ENCODE measurements around the gene SLIT3.
A peak's percentile ranks its signal among the peaks of the same experiment; 100 is the strongest.

The SLIT3 gene

DNA sequence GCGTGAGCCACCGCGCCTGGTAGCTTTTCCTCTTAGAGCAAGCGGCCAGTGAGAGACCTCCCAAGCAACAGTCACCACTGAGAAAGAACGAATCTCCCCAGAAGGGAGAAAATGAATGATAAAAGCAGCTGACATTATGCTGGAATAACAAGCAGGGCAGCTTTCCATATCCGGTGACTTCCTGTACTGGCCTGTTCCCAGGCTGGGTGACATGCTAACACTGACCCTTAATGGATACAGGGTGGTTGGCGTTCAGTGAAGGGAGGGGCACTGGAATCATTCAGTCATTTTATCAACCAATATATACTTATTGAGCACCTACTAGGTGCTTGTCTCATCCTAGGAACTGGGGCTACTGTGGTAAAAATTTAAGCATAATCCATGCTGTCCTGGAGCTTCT is 364.4 kb downstream of the SLIT3 start (continued):
- no peak for TF ChIP-seq ZNF704 (tag by site-specific recombination; IDR thresholded peaks at IDR 0.05)
- no peak for TF ChIP-seq ZNF596 (tag by site-specific recombination; IDR thresholded peaks at IDR 0.05)
- no peak for TF ChIP-seq GLI4 (tag by site-specific recombination; IDR thresholded peaks at IDR 0.05)

- ChIA-PET POLR2A (no interaction called here), CTCF (interaction anchor here (1.4 to 1.6 kb wide), 2 partner anchors 12 to 32 kb away, joined by 5 read pairs; no protein-coding TSS in a partner anchor)
- Histone ChIP-seq H3K4me1 (ENCODE audit: control insufficient read depth, insufficient read depth, low read length) (0 out of 2 replicates have a peak, but pooled peaks cover 3% of the 10 kb centered on the region), H3K4me3 (ENCODE audit: low read depth, low read length) (no peak overlapping the region), H3K36me3 (ENCODE audit: control insufficient read depth in 2 of 2, insufficient read depth in 1 of 2, low read length in 2 of 2) (no peaks in the 10 kb centered on the region), H3K9me3 (ENCODE audit: control insufficient read depth, insufficient read depth, low read depth, low read length) (no peaks in the 10 kb centered on the region), H3K27ac (ENCODE audit: extremely low read depth, low read depth, low read length) (no peak overlapping the region)
- TF ChIP-seq ZNF510 (tag by site-specific recombination; IDR thresholded peaks at IDR 0.05; ENCODE audit: insufficient replicate concordance) = no peak
- TF ChIP-seq ZNF16 (tag by site-specific recombination; IDR thresholded peaks at IDR 0.05; ENCODE audit: low read depth) = no peak
- no peak for TF ChIP-seq ZNF132 (tag by site-specific recombination; IDR thresholded peaks at IDR 0.05; ENCODE audit: borderline replicate concordance)
- TF ChIP-seq, protein P1, sequence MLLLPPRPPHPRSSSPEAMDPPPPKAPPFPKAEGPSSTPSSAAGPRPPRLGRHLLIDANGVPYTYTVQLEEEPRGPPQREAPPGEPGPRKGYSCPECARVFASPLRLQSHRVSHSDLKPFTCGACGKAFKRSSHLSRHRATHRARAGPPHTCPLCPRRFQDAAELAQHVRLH (tag by site-specific recombination; IDR thresholded peaks at IDR 0.05) = 0 out of 2 replicates have a peak, but pooled peaks have one; percentile 20
- no peak for TF ChIP-seq ZNF626 (tag by site-specific recombination; IDR thresholded peaks at IDR 0.05)
Measured at GRCh38 chr5:168935183-168935582, 365.8 kb downstream of the SLIT3 start.

DNA sequence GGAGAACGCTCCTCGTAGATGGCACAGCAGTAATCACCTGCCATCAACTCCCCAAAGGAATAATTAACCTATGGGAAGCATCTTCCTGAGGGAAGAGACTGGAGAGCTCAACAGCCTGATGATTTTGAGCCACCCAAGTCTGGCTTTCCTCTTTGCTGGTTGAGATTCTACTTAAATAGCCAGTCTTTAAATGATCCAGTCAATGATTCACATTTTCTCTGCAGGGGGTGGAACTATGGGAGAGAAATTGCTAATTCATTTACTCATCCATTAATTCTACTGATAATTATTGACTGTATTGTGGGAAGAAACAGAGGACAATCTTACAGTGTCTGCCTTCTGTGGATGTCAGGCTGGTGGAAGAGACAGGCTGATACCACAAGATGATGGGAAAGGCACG is 366.8 kb downstream of the SLIT3 start:
- TF ChIP-seq ZNF423 (tag by site-specific recombination; IDR thresholded peaks at IDR 0.05) (no peak), ZNF292 (tag by site-specific recombination; IDR thresholded peaks at IDR 0.05; ENCODE audit: borderline replicate concordance, low read depth) (no peak), ZNF473 (tag by site-specific recombination; IDR thresholded peaks at IDR 0.05) (no peak), ZNF792 (tag by site-specific recombination; IDR thresholded peaks at IDR 0.05) (no peak), ZNF701 (tag by site-specific recombination; IDR thresholded peaks at IDR 0.05) (no peak), HOXC10 (CRISPR knock-in tag; IDR thresholded peaks at IDR 0.05) (no peak), ZNF19 (tag by site-specific recombination; IDR thresholded peaks at IDR 0.05; ENCODE audit: low read depth) (no peak), ZFP69B (tag by site-specific recombination; IDR thresholded peaks at IDR 0.05) (no peak), ZNF148 (tag by site-specific recombination; IDR thresholded peaks at IDR 0.05; ENCODE audit: borderline replicate concordance) (no peak), ZNF223 (tag by site-specific recombination; IDR thresholded peaks at IDR 0.05) (no peak)
- Histone ChIP-seq H3K27ac (ENCODE audit: extremely low read depth, low read depth, low read length) (no peak overlapping the region), H3K4me1 (ENCODE audit: control insufficient read depth, insufficient read depth, low read length) (0 out of 2 replicates have a peak, but pooled peaks cover 3% of the 10 kb centered on the region), H3K9me3 (ENCODE audit: control insufficient read depth, insufficient read depth, low read depth, low read length) (no peaks in the 10 kb centered on the region), H3K4me3 (ENCODE audit: low read depth, low read length) (no peak overlapping the region), H3K36me3 (ENCODE audit: control insufficient read depth in 2 of 2, insufficient read depth in 1 of 2, low read length in 2 of 2) (no peaks in the 10 kb centered on the region)
- ChIA-PET POLR2A (no interaction called here), CTCF (interaction anchor here (1.5 to 1.6 kb wide), 2 partner anchors 13 to 33 kb away, joined by 4 to 5 read pairs; no protein-coding TSS in a partner anchor)
